Body of pancreas (tissue), 4 donors: ENCODE data around the gene PPP2R5A. TPM values are rescaled to one million over a fixed set of nuclear protein-coding genes. Genes with fewer than 3 reads are reported as not detected.
A peak's percentile ranks its signal among the peaks of the same experiment; 100 is the strongest.

ENCODE experiments used
- ATAC-seq: fragments of 150-250 bp; one replicate; pipeline ENCODE4 v1.9.1; 2016
- DNase-seq, 4 donors: peaks; one replicate each; pipeline ENCODE4 v3.0.0-alpha.2; 2019
- H3K27ac ChIP-seq, 4 donors: fragments of 200-600 bp; sonication (generic); 1 replicate in 3 of 4; 2 replicates in 1 of 4; pipeline versions ENCODE4 v1.5.1 to v1.6.1; 2016 to 2019; ENCODE audit warnings: mild to moderate bottlenecking in 1 of 4, mixed read lengths in 1 of 4, moderate library complexity in 1 of 4
- H3K27me3 ChIP-seq, 2 donors: fragments of 200-600 bp; sonication (generic); one replicate each; pipeline ENCODE4 v1.6.0; 2016; ENCODE audit warnings: mild to moderate bottlenecking in 1 of 2
- H3K36me3 ChIP-seq, 2 donors: fragments of 200-600 bp; sonication (generic); replicated peaks in 1 of 2; 2 replicates each; pipeline ENCODE4 v1.5.1; 2016; ENCODE audit warnings: low read depth in 2 of 2; ENCODE audit not compliant: insufficient read depth in 1 of 2
- H3K4me1 ChIP-seq: fragments of 200-600 bp; sonication (generic); one replicate; pipeline ENCODE4 v1.6.0; 2016
- H3K4me3 ChIP-seq, 2 donors: fragments of 200-600 bp; sonication (generic); 1 replicate in 1 of 2; 2 replicates in 1 of 2; pipeline ENCODE4 v1.5.1; 2016 to 2019
- H3K9me3 ChIP-seq, 3 donors: fragments of 200-600 bp; sonication (generic); 1 replicate in 2 of 3; 2 replicates in 1 of 3; pipeline ENCODE4 v1.5.1; 2016
- POLR2A ChIP-seq, 3 donors: fragments of 450-650 bp; IDR thresholded peaks; one replicate each; pipeline ENCODE4 v1.6.1; 2016; ENCODE audit warnings: antibody characterized with exemption in 3 of 3, mild to moderate bottlenecking in 2 of 3
- WGBS, 2 donors: methylation state at CpG; one replicate each; pipeline ENCODE4 v1.1.5; 2017; 5-methylcytosine and 5-hydroxymethylcytosine counted together
- intact Hi-C: fragments of 100-400 bp; cut with DNase I; formaldehyde crosslinking; loops from one replicate; pipeline ENCODE4 v1.15.1; 2023
- total RNA-seq, 2 donors: library from RNA; depleted of rRNA; stranded (reverse); fragments of >200 nt; gene quantifications; one replicate each; pipeline ENCODE4 v1.1.0, GENCODE V29; 2016
- TF ChIP-seq, protein P1 (sequence below), 7 experiments: fragments of 450-650 bp in 4 of 7; fragments of 200-600 bp in 3 of 7; sonication (generic) in 3 of 7; IDR thresholded peaks; one replicate each; pipeline ENCODE4 v1.5.1; 2016 to 2019; ENCODE audit warnings: antibody characterized with exemption in 7 of 7

Gene PPP2R5A
- total RNA-seq, 2 donors from 2014 or later = 30.3 to 32.7 TPM

DNA sequence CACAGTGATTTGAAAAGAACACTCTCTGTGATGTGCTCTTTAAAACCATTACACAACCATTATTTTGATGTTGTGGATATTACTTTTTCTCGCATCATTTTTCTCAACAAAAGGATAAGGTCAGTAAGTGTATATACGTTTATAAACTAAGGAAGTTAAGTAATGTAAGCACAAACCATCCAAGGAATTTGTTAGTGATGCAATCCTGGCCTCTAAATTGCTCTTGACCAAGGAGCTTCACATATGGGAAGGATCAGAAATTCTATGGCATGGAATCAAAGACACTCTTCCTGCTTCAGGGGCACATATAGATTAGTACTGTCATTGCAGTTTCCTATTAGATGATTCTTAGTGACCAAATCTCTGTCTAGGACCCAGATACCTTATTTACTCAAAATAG, 3.6 kb upstream of the PPP2R5A start:
- Histone ChIP-seq H3K27me3 (no peaks in the 10 kb centered on the region), H3K27ac (no peak overlapping the region), H3K4me1 (peaks cover 6% of the 10 kb centered on the region), H3K9me3 (no peaks in the 10 kb centered on the region), H3K4me3 (no peak overlapping the region), H3K36me3 (no peaks in the 10 kb centered on the region)
- 78 to 80% methylated on average over 2 of the region's 2 CpGs for WGBS, 2 donors
- ATAC-seq (no peak), DNase-seq (no peak)
- TF ChIP-seq POLR2A (IDR thresholded peaks at IDR 0.05) = no peak
- TF ChIP-seq, protein P1, sequence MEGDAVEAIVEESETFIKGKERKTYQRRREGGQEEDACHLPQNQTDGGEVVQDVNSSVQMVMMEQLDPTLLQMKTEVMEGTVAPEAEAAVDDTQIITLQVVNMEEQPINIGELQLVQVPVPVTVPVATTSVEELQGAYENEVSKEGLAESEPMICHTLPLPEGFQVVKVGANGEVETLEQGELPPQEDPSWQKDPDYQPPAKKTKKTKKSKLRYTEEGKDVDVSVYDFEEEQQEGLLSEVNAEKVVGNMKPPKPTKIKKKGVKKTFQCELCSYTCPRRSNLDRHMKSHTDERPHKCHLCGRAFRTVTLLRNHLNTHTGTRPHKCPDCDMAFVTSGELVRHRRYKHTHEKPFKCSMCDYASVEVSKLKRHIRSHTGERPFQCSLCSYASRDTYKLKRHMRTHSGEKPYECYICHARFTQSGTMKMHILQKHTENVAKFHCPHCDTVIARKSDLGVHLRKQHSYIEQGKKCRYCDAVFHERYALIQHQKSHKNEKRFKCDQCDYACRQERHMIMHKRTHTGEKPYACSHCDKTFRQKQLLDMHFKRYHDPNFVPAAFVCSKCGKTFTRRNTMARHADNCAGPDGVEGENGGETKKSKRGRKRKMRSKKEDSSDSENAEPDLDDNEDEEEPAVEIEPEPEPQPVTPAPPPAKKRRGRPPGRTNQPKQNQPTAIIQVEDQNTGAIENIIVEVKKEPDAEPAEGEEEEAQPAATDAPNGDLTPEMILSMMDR (IDR thresholded peaks at IDR 0.05) = no peak
- intact Hi-C loops = no loop called here

DNA sequence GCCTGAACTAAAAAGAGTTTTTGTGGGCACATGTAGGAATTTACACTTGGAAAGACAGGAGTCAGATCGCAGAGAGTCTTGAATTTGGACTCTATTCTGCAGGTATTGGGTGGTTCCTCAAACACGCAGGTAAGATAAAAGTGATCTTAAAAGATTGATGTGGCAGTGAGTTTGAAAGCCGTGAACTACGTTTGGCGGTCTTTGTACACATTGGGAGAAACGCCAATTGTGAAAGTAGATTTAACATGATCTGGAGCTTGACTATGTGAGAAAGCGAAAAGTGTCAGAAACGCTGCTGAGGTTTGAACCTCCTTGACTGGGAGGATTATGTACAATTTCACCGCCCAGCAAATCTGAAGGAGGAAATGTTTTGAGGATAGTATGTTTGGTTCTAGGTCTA, 1.5 kb upstream of the PPP2R5A start:
- Histone ChIP-seq H3K9me3 (no peaks in the 10 kb centered on the region), H3K4me3 (no peak overlapping the region), H3K36me3 (no peaks in the 10 kb centered on the region), H3K4me1 (peaks cover 14% of the 10 kb centered on the region), H3K27me3 (no peaks in the 10 kb centered on the region), H3K27ac (peak overlapping the region; percentile 98 to 100 (median 100))
- intact Hi-C loops = no loop called here
- no peak for DNase-seq
- ATAC-seq = no peak
- WGBS, 2 donors = 26 to 32% methylated on average over 9 of the region's 9 CpGs
- no peak for TF ChIP-seq POLR2A (IDR thresholded peaks at IDR 0.05)

DNA sequence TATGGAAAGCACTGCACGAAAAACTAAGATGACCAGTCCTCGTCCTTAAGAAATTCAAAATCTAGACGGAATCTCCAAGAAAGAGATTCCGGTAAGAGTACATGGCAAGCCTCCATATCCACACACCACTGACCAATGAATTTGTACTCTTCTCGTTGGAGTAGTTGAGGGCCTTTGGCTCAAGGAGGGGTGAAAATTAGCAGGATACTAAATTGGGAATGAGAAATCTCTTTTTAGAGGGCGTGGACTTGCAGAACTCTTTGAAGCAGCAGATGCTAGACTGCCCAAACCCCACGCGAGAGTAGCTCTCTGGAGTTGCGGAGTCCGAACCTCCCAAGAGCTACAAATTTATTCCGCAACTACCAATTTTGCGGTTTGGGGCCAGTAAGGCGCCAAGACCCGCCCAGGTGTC, 872 bp upstream of the PPP2R5A start:
- Histone ChIP-seq H3K36me3 (no peaks in the 10 kb centered on the region), H3K9me3 (no peaks in the 10 kb centered on the region), H3K27ac (peak overlapping the region; percentile 98 to 100 (median 100)), H3K4me3 (peak overlapping the region; percentile 23 to 53), H3K27me3 (no peaks in the 10 kb centered on the region), H3K4me1 (peaks cover 18% of the 10 kb centered on the region)
- no peak for DNase-seq
- whole genome bisulfite sequencing, 2 donors = 3 to 5% methylated on average over 13 to 14 of the region's 14 CpGs
- TF ChIP-seq POLR2A (IDR thresholded peaks at IDR 0.05) = no peak
- TF ChIP-seq, protein P1 (IDR thresholded peaks at IDR 0.05) = no peak
- intact Hi-C loops = no loop called here
- ATAC-seq = no peak

DNA sequence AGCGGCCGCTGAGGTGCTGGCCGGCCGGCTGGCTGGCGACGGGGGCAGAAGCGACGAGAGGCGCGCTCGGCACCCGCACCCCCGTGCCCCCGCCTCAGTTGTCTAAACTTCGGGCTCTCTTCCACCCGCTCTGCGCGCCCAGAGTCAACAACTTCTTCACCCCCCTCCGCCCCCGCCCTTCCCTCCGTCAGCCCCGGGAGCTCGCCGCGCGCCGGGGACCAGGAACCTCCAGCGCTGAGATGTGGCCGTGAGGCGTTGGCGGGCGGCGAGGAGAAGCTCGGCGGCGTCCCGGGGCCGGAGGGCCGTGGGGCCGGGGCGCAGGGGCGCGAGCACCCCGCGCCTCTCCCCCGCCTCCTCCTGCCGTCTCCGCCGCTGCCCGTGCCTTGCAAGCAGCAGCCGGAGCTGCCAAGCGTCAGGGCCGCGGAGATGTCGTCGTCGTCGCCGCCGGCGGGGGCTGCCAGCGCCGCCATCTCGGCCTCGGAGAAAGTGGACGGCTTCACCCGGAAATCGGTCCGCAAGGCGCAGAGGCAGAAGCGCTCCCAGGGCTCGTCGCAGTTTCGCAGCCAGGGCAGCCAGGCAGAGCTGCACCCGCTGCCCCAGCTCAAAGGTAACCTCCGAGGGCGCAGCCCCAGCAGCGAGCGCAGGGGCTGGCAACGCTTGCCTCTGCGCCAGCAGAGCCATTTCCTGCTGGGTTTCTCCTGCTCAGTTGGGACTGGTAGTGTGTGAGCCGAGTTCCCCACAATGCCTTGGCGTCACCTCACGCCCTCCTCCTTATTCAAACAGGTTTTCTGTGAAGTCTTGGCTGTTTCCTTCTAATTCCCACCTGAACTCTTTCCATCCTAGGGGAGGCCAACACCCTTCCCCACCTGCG, 710 bp downstream of the PPP2R5A start:
- peaks cover 32% of the 10 kb centered on the region for H3K4me1 ChIP-seq
- H3K27me3 ChIP-seq = no peaks in the 10 kb centered on the region
- intact Hi-C loops = no loop called here
- ATAC-seq = peak; percentile 38
- peak; percentile 51 to 85 (median 85) for TF ChIP-seq POLR2A (IDR thresholded peaks at IDR 0.05)
- TF ChIP-seq, protein P1 (IDR thresholded peaks at IDR 0.05) = peak in 1 of 7 experiments; percentile 8
- peak overlapping the region; percentile 97 to 100 (median 100) for H3K27ac ChIP-seq
- WGBS, 2 donors = 0% methylated on average over 17 to 74 of the region's 85 CpGs
- no peaks in the 10 kb centered on the region for H3K9me3 ChIP-seq
- no peaks in the 10 kb centered on the region for H3K36me3 ChIP-seq
- peak overlapping the region; percentile 87 to 97 for H3K4me3 ChIP-seq
- peak; percentile 78 to 80 (median 78) for DNase-seq

DNA sequence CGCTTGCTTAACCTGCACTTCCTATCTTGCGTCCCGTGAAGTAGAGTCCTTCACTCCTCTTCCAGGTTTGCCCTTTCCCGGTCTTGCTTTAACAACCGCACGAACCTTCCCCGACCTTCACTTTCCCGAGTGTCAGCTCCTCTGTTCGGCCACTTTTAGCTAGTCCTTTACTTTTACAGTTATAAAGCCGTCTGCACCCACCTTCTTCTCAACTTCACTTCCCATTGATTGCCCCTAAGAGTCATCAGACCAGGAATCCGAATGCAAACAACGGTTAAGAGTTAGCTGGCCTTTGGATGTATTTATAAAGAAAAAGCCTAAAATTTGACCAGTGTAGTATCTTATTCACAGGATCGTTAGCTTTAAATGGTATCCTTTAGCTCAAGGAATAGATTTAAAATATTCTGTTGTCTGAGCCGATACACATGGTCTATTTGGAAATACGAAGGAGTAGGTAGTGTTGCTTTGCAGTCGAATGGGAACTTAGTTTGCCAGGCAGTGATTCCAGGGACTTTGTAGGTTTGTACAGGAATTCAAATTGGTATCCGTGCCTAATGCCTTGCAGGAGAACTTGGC, 1.4 kb downstream of the PPP2R5A start:
- ATAC-seq (no peak), DNase-seq (no peak)
- peak in 2 of 3 donors; percentile 56 to 63 for TF ChIP-seq POLR2A (IDR thresholded peaks at IDR 0.05)
- TF ChIP-seq, protein P1 (IDR thresholded peaks at IDR 0.05) = no peak
- 0% methylated on average over 17 of the region's 17 CpGs for WGBS, 2 donors
- H3K27me3 ChIP-seq = no peaks in the 10 kb centered on the region
- no peaks in the 10 kb centered on the region for H3K9me3 ChIP-seq
- intact Hi-C loops = no loop called here
- peak overlapping the region; percentile 97 to 100 (median 100) for H3K27ac ChIP-seq
- peaks cover 40% of the 10 kb centered on the region for H3K4me1 ChIP-seq
- no peaks in the 10 kb centered on the region for H3K36me3 ChIP-seq
- H3K4me3 ChIP-seq = peak overlapping the region; percentile 87 to 97
